H1 (cell line): Measurements from ENCODE around the gene STAC2. TPM values are rescaled to one million over a fixed set of nuclear protein-coding genes. Genes with fewer than 3 reads are reported as not detected.

Experiments
- CTCF ChIA-PET: fragments of 300-600 bp; sonication (Branson Sonifier 250); formaldehyde crosslinking; loops from one replicate; lab custom pipeline; 2021; ENCODE audit not compliant: partially characterized antibody; lab: Charles Lee
- POLR2A ChIA-PET: fragments of 300-600 bp; sonication (Branson Sonifier 250); formaldehyde crosslinking; loops from one replicate; lab custom pipeline; 2021; ENCODE audit warnings: inconsistent platforms; ENCODE audit not compliant: partially characterized antibody; lab: Charles Lee
- DNase-seq, 2 experiments: peaks; one replicate each; pipeline versions ENCODE4 v3.0.0 to v3.0.0-alpha.2; 2010 to 2022; ENCODE audit warnings: low spot score in 2 of 2, low read depth in 1 of 2, mixed read lengths in 1 of 2
- FAIRE-seq: peaks from 2 replicates; lab custom pipeline; 2011; peaks lifted over from hg19 to GRCh38; lab: Jason Lieb, UNC
- H2AFZ ChIP-seq: 2 replicates; pipeline ENCODE4 v1.8.1; 2012; ENCODE audit warnings: low read length, inconsistent platforms
- H2AK5ac ChIP-seq: 2 replicates; pipeline ENCODE4 v1.6.1; 2013; ENCODE audit warnings: low read depth, low read length
- H2BK120ac ChIP-seq: replicated peaks from 2 replicates; pipeline ENCODE3; 2013; ENCODE audit warnings: low read depth, low read length, inconsistent platforms
- H2BK12ac ChIP-seq: 2 replicates; pipeline ENCODE4 v1.6.1; 2013; ENCODE audit warnings: low read depth, low read length
- H2BK15ac ChIP-seq: 2 replicates; pipeline ENCODE4 v1.6.1; 2013; ENCODE audit warnings: low read length
- H2BK20ac ChIP-seq: 2 replicates; pipeline ENCODE4 v1.6.1; 2013; ENCODE audit warnings: low read length
- H2BK5ac ChIP-seq: 2 replicates; pipeline ENCODE4 v1.6.1; 2013; ENCODE audit warnings: low read depth, low read length
- H3K14ac ChIP-seq: 2 replicates; pipeline ENCODE4 v1.6.1; 2013; ENCODE audit warnings: inconsistent platforms; ENCODE audit not compliant: insufficient read length
- H3K18ac ChIP-seq: 2 replicates; pipeline ENCODE4 v1.6.1; 2013; ENCODE audit warnings: low read length; ENCODE audit errors: extremely low read depth
- H3K23ac ChIP-seq: 2 replicates; pipeline ENCODE4 v1.6.1; 2013; ENCODE audit warnings: inconsistent platforms; ENCODE audit not compliant: insufficient read length
- H3K23me2 ChIP-seq: 2 replicates; pipeline ENCODE4 v1.6.1; 2013; ENCODE audit warnings: low read depth, low read length
- H3K27ac ChIP-seq: 2 replicates; pipeline ENCODE4 v1.6.1; 2011; ENCODE audit warnings: low read depth, low read length, inconsistent platforms
- H3K27me3 ChIP-seq, 4 experiments: replicated peaks in 1 of 4; 1 replicate in 1 of 4; 2 replicates in 3 of 4; pipeline versions ENCODE4 v1.6.1 to v1.8.1; 2011 to 2013; ENCODE audit warnings: low read length in 3 of 4, mild to moderate bottlenecking in 3 of 4, inconsistent platforms in 2 of 4, mixed read lengths in 2 of 4, moderate library complexity in 1 of 4; ENCODE audit not compliant: control insufficient read depth in 3 of 4, insufficient read depth in 3 of 4; ENCODE audit errors: extremely low read depth in 1 of 4
- H3K36me3 ChIP-seq, 4 experiments: 2 replicates each; pipeline versions ENCODE4 v1.6.1 to v1.8.1; 2011 to 2013; ENCODE audit warnings: mild to moderate bottlenecking in 4 of 4, low read length in 3 of 4, moderate library complexity in 2 of 4, control low read depth in 1 of 4, inconsistent platforms in 1 of 4; ENCODE audit not compliant: insufficient read depth in 4 of 4, control insufficient read depth in 2 of 4
- H3K4ac ChIP-seq: replicated peaks from 2 replicates; pipeline ENCODE3; 2013; ENCODE audit warnings: low read length, low read depth, mixed read lengths, inconsistent platforms; ENCODE audit not compliant: insufficient read length
- H3K4me1 ChIP-seq, 4 experiments: replicated peaks in 1 of 4; 1 replicate in 1 of 4; 2 replicates in 3 of 4; pipeline versions ENCODE4 v1.6.1 to v1.8.1; 2011 to 2013; ENCODE audit warnings: low read length in 3 of 4, inconsistent platforms in 2 of 4, mixed read lengths in 1 of 4; ENCODE audit not compliant: insufficient read depth in 4 of 4, control insufficient read depth in 3 of 4
- H3K4me2 ChIP-seq, 2 experiments: 2 replicates each; pipeline versions ENCODE4 v1.6.1 to v1.8.1; 2011 to 2013; ENCODE audit warnings: low read depth in 2 of 2, low read length in 2 of 2, control low read depth in 1 of 2, inconsistent platforms in 1 of 2, mild to moderate bottlenecking in 1 of 2; ENCODE audit not compliant: insufficient read depth in 1 of 2
- H3K4me3 ChIP-seq, 4 experiments: fragments of 200-600, 300-600 bp in 1 of 4; sonication (generic), shearing (Covaris generic), sonication (Bioruptor Twin) in 1 of 4; 2 replicates each; pipeline versions ENCODE4 v1.5.1 to v1.8.1; 2011 to 2016; ENCODE audit warnings: low read length in 4 of 4, low read depth in 3 of 4, control low read depth in 2 of 4, inconsistent platforms in 2 of 4, mild to moderate bottlenecking in 2 of 4, mixed read lengths in 1 of 4, moderate library complexity in 1 of 4; ENCODE audit not compliant: insufficient read depth in 2 of 4; ENCODE audit errors: extremely low read depth in 1 of 4
- H3K56ac ChIP-seq: replicated peaks from 2 replicates; pipeline ENCODE3; 2013; ENCODE audit warnings: low read depth, mild to moderate bottlenecking, mixed read lengths, low read length, inconsistent platforms; ENCODE audit not compliant: insufficient read length
- H3K79me1 ChIP-seq: 2 replicates; pipeline ENCODE4 v1.6.1; 2013; ENCODE audit warnings: low read depth, low read length, control low read depth
- H3K79me2 ChIP-seq, 2 experiments: 2 replicates each; pipeline versions ENCODE4 v1.6.1 to v1.8.1; 2012 to 2013; ENCODE audit warnings: low read length in 2 of 2, mild to moderate bottlenecking in 2 of 2, inconsistent platforms in 1 of 2; ENCODE audit not compliant: insufficient read depth in 2 of 2, control insufficient read depth in 1 of 2
- H3K9ac ChIP-seq, 4 experiments: replicated peaks in 1 of 4; 1 replicate in 1 of 4; 2 replicates in 3 of 4; pipeline versions ENCODE4 v1.6.1 to v1.8.1; 2011 to 2013; ENCODE audit warnings: low read depth in 3 of 4, low read length in 3 of 4, control low read depth in 2 of 4, mild to moderate bottlenecking in 2 of 4, moderate library complexity in 2 of 4, inconsistent platforms in 1 of 4; ENCODE audit errors: extremely low read depth in 1 of 4
- H3K9me3 ChIP-seq, 2 experiments: 2 replicates each; pipeline versions ENCODE4 v1.6.1 to v1.8.1; 2012 to 2013; ENCODE audit warnings: mild to moderate bottlenecking in 2 of 2, moderate library complexity in 2 of 2, control low read depth in 1 of 2, inconsistent platforms in 1 of 2, low read depth in 1 of 2, low read length in 1 of 2, mixed read lengths in 1 of 2; ENCODE audit not compliant: insufficient read depth in 2 of 2
- H4K20me1 ChIP-seq, 2 experiments: replicated peaks in 1 of 2; 2 replicates each; pipeline versions ENCODE3 to v1.8.1; 2011 to 2013; ENCODE audit warnings: inconsistent platforms in 2 of 2, low read length in 2 of 2, mild to moderate bottlenecking in 1 of 2; ENCODE audit not compliant: insufficient read depth in 2 of 2, control insufficient read depth in 1 of 2
- H4K5ac ChIP-seq: 2 replicates; pipeline ENCODE4 v1.6.1; 2013; ENCODE audit warnings: low read length, low read depth, mixed read lengths, inconsistent platforms; ENCODE audit not compliant: insufficient read length
- H4K8ac ChIP-seq: 2 replicates; pipeline ENCODE4 v1.8.0; 2013; ENCODE audit warnings: mild to moderate bottlenecking, moderate library complexity, low read length, inconsistent platforms; ENCODE audit not compliant: insufficient read depth; ENCODE audit errors: extremely low read depth
- H4K91ac ChIP-seq: replicated peaks from 2 replicates; pipeline ENCODE3; 2013; ENCODE audit warnings: low read length, mixed read lengths, inconsistent platforms; ENCODE audit not compliant: insufficient read length
- BCL11A ChIP-seq, 2 experiments: IDR thresholded peaks; one replicate each; pipeline ENCODE4 v1.6.1; 2011; ENCODE audit warnings: low read depth in 2 of 2, low read length in 2 of 2, mild to moderate bottlenecking in 2 of 2
- CHD1 ChIP-seq: IDR thresholded peaks from 2 replicates; pipeline ENCODE4 v1.6.1; 2012; ENCODE audit warnings: low read depth, low read length, improper control_type of control experiment
- CREB1 ChIP-seq: IDR thresholded peaks from 2 replicates; pipeline ENCODE4 v1.6.1; 2012; ENCODE audit warnings: inconsistent platforms
- WGBS, 2 experiments: shearing (Covaris generic) in 1 of 2; methylation state at CpG; one replicate each; pipeline versions ENCODE4 v1.1.6 to v1.1.7; 2013 to 2015; ENCODE audit warnings: low lambda C conversion rate in 2 of 2, mixed read lengths in 2 of 2, inconsistent platforms in 1 of 2, low coverage in 1 of 2, missing lambda C conversion rate in 1 of 2; ENCODE audit not compliant: insufficient replicate concordance in 2 of 2, insufficient coverage in 1 of 2, insufficient read length in 1 of 2; ENCODE audit errors: extremely low coverage in 1 of 2, missing lambda C conversion rate in 1 of 2; 5-methylcytosine and 5-hydroxymethylcytosine counted together
- polyA plus RNA-seq, 7 experiments: library from polyadenylated mRNA; depleted of rRNA in 3 of 7; stranded (reverse) in 5 of 7; unstranded in 2 of 7; fragments of >200 nt in 5 of 7; fragments of 200-250 nt in 2 of 7; gene quantifications; 1 replicate in 5 of 7; 2 replicates in 1 of 7; 4 replicates in 1 of 7; pipeline versions ENCODE4 v1.2.1 to v1.2.3, GENCODE V29; 2011 to 2013; ENCODE audit warnings: missing spikeins in 2 of 7, mixed read lengths in 2 of 7
- total RNA-seq: library from RNA; stranded (reverse); fragmentation: NEBNext Ultra II Directional; extraction: Animal tissue kit (Norgen Biotek cat#: 25700); gene quantifications from 2 replicates; pipeline ENCODE4 v1.2.1, GENCODE V29; 2021

Gene STAC2
- total and polyA plus RNA-seq, 2 of the 8 experiments (the other 6 are each of a cell fraction or from before 2014, with no cell fraction given) = 1.5 to 6.0 TPM

DNA sequence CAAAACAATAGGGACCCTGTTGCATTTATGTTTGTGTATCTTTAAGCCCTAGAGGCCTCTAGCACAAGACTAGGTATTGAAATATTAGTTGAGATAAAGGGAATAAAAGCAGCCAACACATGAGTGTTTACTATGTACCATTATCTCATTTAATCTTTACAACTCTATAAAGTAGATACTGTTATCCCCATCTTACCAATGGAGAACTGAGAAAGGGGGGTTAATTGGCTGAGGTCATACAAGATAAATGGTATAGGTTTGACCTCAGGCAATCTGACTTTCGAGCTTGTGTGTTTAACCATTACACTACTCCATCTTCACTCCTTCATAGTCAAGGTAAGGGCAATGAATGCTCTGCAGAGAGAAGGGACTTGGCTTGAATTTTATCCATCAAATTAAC lies 26.3 kb upstream of the STAC2 start:
- Histone ChIP-seq H2BK5ac (no peak overlapping the region), H3K4me3 (no peak overlapping the region), H2BK20ac (no peak overlapping the region), H2BK12ac (no peak overlapping the region), H2BK120ac (no peak overlapping the region), H4K20me1 (no peaks in the 10 kb centered on the region), H3K9ac (no peak overlapping the region), H3K9me3 (no peaks in the 10 kb centered on the region), H3K56ac (no peak overlapping the region), H3K23me2 (no peaks in the 10 kb centered on the region; the same call in 1 of the 2 replicates), H3K4ac (no peak overlapping the region), H3K14ac (no peak overlapping the region), H3K27ac (no peak overlapping the region), H3K4me2 (no peak overlapping the region), H4K5ac (no peak overlapping the region), H2AK5ac (no peak overlapping the region), H4K8ac (no peak overlapping the region), H3K36me3 (peaks cover 0 to 4% (median 0%) of the 10 kb centered on the region in 4 experiments; a peak in 1 of 8 replicates), H3K4me1 (0 out of 7 replicates have a peak, but pooled peaks cover 0 to 3% (median 0%) of the 10 kb centered on the region in 4 experiments), H2BK15ac (no peak overlapping the region), H2AFZ (no peak overlapping the region), H3K27me3 (no peaks in the 10 kb centered on the region), H4K91ac (no peak overlapping the region), H3K18ac (no peak overlapping the region), H3K79me1 (no peaks in the 10 kb centered on the region), H3K23ac (no peak overlapping the region), H3K79me2 (no peaks in the 10 kb centered on the region)
- TF ChIP-seq CREB1 = no peak
- TF ChIP-seq BCL11A (IDR thresholded peaks at IDR 0.05; ENCODE audit: low read depth in 2 of 2, low read length in 2 of 2) = no peak
- no peak for TF ChIP-seq CHD1
- ChIA-PET CTCF (interaction anchor here (1.0 to 22.6 kb wide), 4 partner anchors 9 to 46 kb away, joined by 3 to 464 read pairs (median 8); no protein-coding TSS in a partner anchor), POLR2A (no interaction called here)
- WGBS, 2 experiments = 88% methylated on average over 1 of the region's 1 CpG; no CpG with 5 or more reads in 1 of the 2 experiments
- FAIRE-seq (no peak), DNase-seq (no peak)
